Measurements from ENCODE around the gene GALK1. TPM values are rescaled to one million over a fixed set of nuclear protein-coding genes. Genes with fewer than 3 reads are reported as not detected.

The GALK1 gene
- total RNA-seq, 1 donor from 2014 or later = 34.0 TPM

- Histone ChIP-seq H3K27ac (no peak overlapping the region), H3K4me1 (peaks cover 32% of the 10 kb centered on the region), H3K4me3 (no peak overlapping the region), H3K9me3 (no peaks in the 10 kb centered on the region), H3K27me3 (ENCODE audit: low read depth) (no peaks in the 10 kb centered on the region), H3K36me3 (peaks cover 45% of the 10 kb centered on the region)
- TF ChIP-seq CTCF (IDR thresholded peaks at IDR 0.05) = no peak
- intact Hi-C loops (cut with DNase I) = no loop called here
- DNase-seq (no peak), ATAC-seq (no peak)
Observed at GRCh38 chr17:75752405-75752709, 12.6 kb downstream of the GALK1 start.

GRCh38 chr17:75751676-75752404 lies 13.2 kb downstream of the GALK1 start:
- Histone ChIP-seq H3K27ac (no peak overlapping the region), H3K4me1 (peaks cover 33% of the 10 kb centered on the region), H3K27me3 (ENCODE audit: low read depth) (no peaks in the 10 kb centered on the region), H3K9me3 (no peaks in the 10 kb centered on the region), H3K36me3 (peaks cover 39% of the 10 kb centered on the region), H3K4me3 (no peak overlapping the region)
- intact Hi-C loops (cut with DNase I) = no loop called here
- no peak for DNase-seq
- no peak for ATAC-seq
- TF ChIP-seq CTCF (IDR thresholded peaks at IDR 0.05) = no peak

- no peak for TF ChIP-seq CTCF (IDR thresholded peaks at IDR 0.05)
- no peaks in the 10 kb centered on the region for H3K27me3 ChIP-seq (ENCODE audit: low read depth)
- H3K4me1 ChIP-seq = peaks cover 33% of the 10 kb centered on the region
- no peak overlapping the region for H3K4me3 ChIP-seq
- H3K9me3 ChIP-seq = no peaks in the 10 kb centered on the region
- ATAC-seq (no peak), DNase-seq (no peak)
- H3K36me3 ChIP-seq = peaks cover 37% of the 10 kb centered on the region
- intact Hi-C loops (cut with DNase I) = no loop called here
- H3K27ac ChIP-seq = no peak overlapping the region
Observed at GRCh38 chr17:75750661-75751423, 14.2 kb downstream of the GALK1 start.

- Histone ChIP-seq H3K36me3 (peaks cover 34% of the 10 kb centered on the region), H3K27ac (no peak overlapping the region), H3K4me3 (no peak overlapping the region), H3K9me3 (no peaks in the 10 kb centered on the region), H3K27me3 (ENCODE audit: low read depth) (no peaks in the 10 kb centered on the region), H3K4me1 (peaks cover 33% of the 10 kb centered on the region)
- DNase-seq = peak; percentile 92
- intact Hi-C loops (cut with DNase I) = loop anchor here (5.0 kb wide), 1 partner anchor 72 kb away; no protein-coding TSS in a partner anchor
- TF ChIP-seq CTCF (IDR thresholded peaks at IDR 0.05) = peak; percentile 96
- peak; percentile 80 to 84 for ATAC-seq
Observed at GRCh38 chr17:75749545-75750389, 15.2 kb downstream of the GALK1 start.

GRCh38 chr17:75748706-75749105 lies 16.3 kb downstream of the GALK1 start:
- Histone ChIP-seq H3K9me3 (no peaks in the 10 kb centered on the region), H3K4me3 (no peak overlapping the region), H3K27me3 (ENCODE audit: low read depth) (no peaks in the 10 kb centered on the region), H3K36me3 (peaks cover 32% of the 10 kb centered on the region), H3K4me1 (peaks cover 25% of the 10 kb centered on the region), H3K27ac (no peak overlapping the region)
- intact Hi-C loops (cut with DNase I) = loop anchor here (5.0 kb wide), 1 partner anchor 71 kb away; no protein-coding TSS in a partner anchor
- no peak for ATAC-seq
- no peak for DNase-seq
- TF ChIP-seq CTCF (IDR thresholded peaks at IDR 0.05) = no peak
